CD4-positive, alpha-beta T cell treated with Interleukin-6 for 4 hours (primary cell): ENCODE results near the gene ZFYVE21.
"Not testable (repeated sequence)": the region's sequence is repeated elsewhere in the genome, so short reads cannot be mapped to it uniquely, and the experiment has no call there.

Experiments used
- DNase-seq: peaks from one replicate; pipeline ENCODE4 v3.0.0-alpha.2; 2020; ENCODE audit warnings: mixed read lengths

ZFYVE21 gene

DNA sequence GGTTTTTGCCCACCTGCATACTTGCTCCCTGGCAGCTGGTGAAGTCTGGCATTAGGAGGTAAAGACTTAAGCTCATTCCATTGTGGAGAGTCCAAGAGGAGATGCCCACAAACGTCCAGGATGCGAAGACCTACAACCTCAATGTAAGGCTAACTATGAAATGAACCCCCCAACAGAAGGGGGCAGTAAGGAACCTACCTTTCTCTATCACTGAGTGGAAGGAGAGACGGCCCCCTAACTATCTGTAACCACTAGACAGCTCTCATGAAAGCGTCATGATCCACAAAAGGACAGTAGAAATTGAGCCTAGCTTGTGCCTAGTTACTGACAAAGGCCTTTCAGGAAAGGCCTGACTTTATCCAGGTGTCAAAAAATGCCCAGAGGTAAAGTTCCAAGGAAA lies 55.3 kb downstream of the ZFYVE21 start:
- no peak for DNase-seq

DNA sequence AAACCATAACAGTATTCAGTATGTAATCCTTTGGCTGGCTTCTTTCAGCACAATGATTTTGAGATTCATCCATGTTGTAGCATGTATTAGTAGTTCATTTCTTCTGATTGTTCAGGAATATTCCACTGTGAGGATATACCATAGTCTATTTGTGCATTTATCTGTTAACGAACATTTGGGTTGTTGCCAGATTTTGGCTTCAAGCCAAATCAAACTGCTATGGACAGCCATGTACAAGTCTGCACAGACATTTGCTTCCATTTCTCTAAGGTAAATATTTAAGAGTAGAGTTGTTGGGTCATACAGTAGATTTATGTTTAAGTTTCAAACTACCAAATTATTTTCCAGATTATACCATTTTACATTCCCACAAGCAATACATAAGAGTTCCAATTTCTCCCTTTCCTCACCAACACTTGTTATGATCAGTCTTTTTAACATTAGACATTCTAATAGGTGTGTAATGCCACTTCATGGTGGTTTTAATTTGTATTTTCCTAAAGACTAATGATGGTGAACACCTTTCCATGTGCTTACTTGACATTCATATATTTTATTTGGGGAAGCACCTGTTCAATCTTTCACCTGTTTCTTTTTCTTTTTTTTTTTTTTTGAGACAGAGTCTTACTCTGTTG lies 56.6 kb downstream of the ZFYVE21 start:
- DNase-seq: no peak

DNA sequence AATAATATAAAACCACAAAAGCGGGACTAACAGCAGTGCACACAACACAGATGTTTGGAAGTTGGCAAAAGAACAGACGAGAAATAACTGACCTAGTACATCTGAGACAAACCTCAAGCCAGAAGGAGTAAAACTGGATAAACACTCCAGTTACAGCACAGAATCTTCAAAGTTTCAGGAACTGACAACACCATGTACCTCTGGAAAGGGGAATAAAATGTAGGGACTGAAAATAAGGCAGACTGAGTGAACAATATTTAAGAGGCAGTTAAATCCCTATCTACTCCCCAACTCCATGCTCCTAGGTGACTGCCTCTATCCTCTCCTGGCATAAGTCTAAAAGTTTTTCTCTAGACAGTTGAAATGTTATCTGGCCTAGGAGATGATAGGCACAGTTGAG lies 57.9 kb downstream of the ZFYVE21 start:
- no peak for DNase-seq

DNA sequence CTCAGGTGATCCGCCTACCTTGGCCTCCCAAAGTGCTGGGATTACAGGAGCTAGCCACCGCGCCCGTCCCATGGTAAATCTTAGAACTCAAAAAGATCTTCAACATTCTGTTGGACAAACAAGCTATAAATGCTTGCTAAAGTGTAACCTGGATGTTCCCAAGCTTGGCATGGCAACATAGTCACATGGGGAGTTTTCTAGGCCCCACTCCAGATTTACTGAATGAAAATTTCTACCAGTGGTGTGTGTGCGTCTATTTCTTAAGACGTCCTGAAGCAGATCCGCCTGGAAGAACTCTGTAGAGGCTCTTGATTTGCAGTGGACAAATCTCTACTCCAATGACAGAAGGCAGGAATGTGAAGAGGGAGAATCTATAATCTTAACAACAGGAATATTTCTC lies 59.9 kb downstream of the ZFYVE21 start:
- no peak for DNase-seq

DNA sequence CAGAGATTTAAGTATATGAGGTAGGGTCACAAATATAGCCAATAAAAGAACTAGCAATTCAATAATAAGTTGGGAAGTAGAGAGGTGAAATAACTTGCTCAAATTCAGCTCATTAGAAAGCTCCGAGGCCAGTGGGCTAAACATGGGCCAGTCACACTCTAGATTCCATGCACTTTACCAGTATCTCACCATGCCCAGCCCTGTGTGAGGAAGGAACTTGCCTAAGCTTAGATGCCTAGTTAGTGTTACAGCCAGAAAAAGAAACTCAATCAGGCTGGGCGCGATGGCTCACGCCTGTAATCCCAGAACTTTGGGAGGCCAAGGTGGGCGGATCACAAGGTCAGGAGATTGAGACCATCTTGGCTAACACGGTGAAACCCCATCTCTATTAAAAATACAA lies 60.7 kb downstream of the ZFYVE21 start:
- DNase-seq: not testable (repeated sequence)

DNA sequence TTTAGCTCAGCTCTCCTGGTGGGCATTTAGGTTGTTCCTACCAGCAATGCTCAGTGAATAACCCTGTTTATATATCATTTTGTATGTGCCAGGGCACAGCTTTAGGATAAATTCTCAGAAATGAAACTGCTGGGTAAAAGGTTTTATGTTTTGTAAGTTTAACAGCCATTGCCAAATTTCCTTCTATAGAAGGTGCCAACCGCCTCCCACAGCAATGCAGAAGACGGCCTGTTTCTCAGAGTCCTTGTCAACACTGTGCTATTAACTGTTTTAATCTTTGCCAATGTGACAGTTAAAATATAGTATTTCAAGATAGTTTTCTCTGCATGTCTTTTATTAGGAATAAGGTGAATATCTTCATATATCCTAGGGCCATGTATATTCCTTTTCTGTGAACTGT lies 66.8 kb downstream of the ZFYVE21 start:
- no peak for DNase-seq
